ENCODE results near the gene MAMDC4. TPM values are rescaled to one million over a fixed set of nuclear protein-coding genes. Genes with fewer than 3 reads are reported as not detected.

MAMDC4 gene
- total RNA-seq, 4 donors from 2014 or later = 1.0 to 2.2 (median 1.8) TPM

DNA sequence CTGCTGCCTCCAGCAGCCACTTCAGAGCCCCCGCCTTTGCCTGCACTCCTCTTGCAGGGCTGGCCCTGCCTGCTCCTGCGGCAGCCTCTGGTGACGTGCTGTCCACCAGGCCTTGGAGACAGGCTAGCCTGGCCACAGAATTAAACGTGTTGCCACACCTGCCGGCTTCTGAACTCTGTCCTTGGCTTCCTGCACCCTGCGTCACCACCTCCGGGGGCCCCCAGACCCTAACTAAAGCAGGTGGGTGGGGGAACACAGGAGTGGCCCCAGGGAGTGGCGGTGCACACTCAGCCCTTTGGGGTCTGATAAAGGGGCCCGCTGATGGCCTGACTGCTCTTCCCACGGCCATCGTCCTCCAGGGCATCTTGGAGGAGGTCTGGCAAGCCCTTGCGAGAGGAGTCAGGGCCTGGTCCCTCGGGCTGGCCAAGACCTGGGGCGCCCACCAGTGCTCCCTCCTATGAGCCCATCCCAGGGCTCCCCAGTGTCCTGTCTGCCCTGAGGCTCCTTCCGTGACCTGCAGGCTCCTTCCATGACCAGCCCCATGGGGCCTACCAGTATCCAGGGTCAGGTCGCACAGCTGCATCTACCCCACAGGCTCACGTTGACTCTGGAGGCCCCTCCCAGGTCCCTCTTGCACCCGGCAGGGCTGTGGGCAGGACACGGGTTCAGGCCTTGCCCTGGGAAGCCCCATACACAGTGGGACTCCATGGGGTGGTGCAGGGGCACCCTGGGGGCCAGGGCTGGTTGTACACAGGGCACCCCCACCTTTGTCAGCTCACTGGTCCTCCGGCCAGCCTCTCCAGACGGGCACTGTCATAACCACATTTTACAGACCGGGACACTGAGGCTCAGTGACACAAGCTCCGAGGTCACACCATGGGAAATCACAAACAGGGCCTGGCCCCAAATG is 1.0 kb upstream of the MAMDC4 start:
- WGBS, 2 donors (ENCODE audit: low coverage in 1 of 2) = no CpG with 5 or more reads among the region's 23 CpGs
- TF ChIP-seq EP300 (IDR thresholded peaks at IDR 0.05) (no peak), POLR2AphosphoS5 (IDR thresholded peaks at IDR 0.05) (no peak), CTCF (IDR thresholded peaks at IDR 0.05) (no peak), POLR2A (IDR thresholded peaks at IDR 0.05) (no peak)
- peaks cover 0 to 50% (median 24%) of the 10 kb centered on the region in 3 donors for H3K4me1 ChIP-seq
- no peak overlapping the region for H3K4me3 ChIP-seq
- H3K36me3 ChIP-seq = peaks cover 0 to 16% of the 10 kb centered on the region in 2 donors
- H3K27ac ChIP-seq = peak overlapping the region in 1 of 4 donors; percentile 94
- H3K27me3 ChIP-seq = peaks cover 24% of the 10 kb centered on the region
- H3K9me3 ChIP-seq = no peaks in the 10 kb centered on the region
- ATAC-seq = no peak

- TF ChIP-seq POLR2AphosphoS5 (IDR thresholded peaks at IDR 0.05) (no peak), POLR2A (IDR thresholded peaks at IDR 0.05) (no peak), CTCF (IDR thresholded peaks at IDR 0.05) (no peak), EP300 (IDR thresholded peaks at IDR 0.05) (no peak)
- H3K4me3 ChIP-seq = no peak overlapping the region
- H3K9me3 ChIP-seq = no peaks in the 10 kb centered on the region
- 100% methylated on average over 2 of the region's 29 CpGs; no CpG with 5 or more reads in 1 of the 2 donors for WGBS, 2 donors (ENCODE audit: low coverage in 1 of 2)
- H3K27ac ChIP-seq = no peak overlapping the region
- peaks cover 6% of the 10 kb centered on the region for H3K27me3 ChIP-seq
- peaks cover 0 to 16% of the 10 kb centered on the region in 2 donors for H3K36me3 ChIP-seq
- peaks cover 0 to 32% (median 10%) of the 10 kb centered on the region in 3 donors for H3K4me1 ChIP-seq
- no peak for ATAC-seq
These were observed 784 bp downstream of the MAMDC4 start for GRCh38 chr9:136852664-136853595.

DNA sequence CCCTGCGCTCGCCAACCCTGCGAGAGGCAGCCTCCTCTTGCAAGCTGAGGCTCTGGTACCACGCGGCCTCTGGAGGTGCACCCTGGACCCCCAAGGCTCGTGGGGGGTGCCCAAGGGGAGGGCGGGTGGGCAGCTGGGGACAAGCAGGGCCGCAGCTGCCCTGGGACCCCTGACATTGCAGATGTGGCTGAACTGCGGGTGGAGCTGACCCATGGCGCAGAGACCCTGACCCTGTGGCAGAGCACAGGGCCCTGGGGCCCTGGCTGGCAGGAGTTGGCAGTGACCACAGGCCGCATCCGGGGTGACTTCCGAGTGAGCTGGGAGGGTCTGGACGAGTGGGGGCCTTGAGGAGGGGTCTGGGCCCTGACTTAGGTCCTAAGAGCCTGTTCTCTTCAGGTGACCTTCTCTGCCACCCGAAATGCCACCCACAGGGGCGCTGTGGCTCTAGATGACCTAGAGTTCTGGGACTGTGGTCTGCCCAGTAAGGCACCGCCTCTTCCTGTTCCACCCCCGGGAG is 1.5 kb downstream of the MAMDC4 start:
- Histone ChIP-seq H3K27ac (no peak overlapping the region), H3K36me3 (peaks cover 0 to 16% of the 10 kb centered on the region in 2 donors), H3K4me3 (no peak overlapping the region), H3K4me1 (peaks cover 0 to 26% (median 9%) of the 10 kb centered on the region in 3 donors), H3K27me3 (no peaks in the 10 kb centered on the region), H3K9me3 (no peaks in the 10 kb centered on the region)
- no peak for TF ChIP-seq EP300 (IDR thresholded peaks at IDR 0.05)
- no peak for TF ChIP-seq POLR2A (IDR thresholded peaks at IDR 0.05)
- TF ChIP-seq POLR2AphosphoS5 (IDR thresholded peaks at IDR 0.05) = no peak
- no peak for TF ChIP-seq CTCF (IDR thresholded peaks at IDR 0.05)
- no CpG with 5 or more reads among the region's 18 CpGs for WGBS, 2 donors (ENCODE audit: low coverage in 1 of 2)
- no peak for ATAC-seq

GRCh38 chr9:136854113-136854841 is 2.1 kb downstream of the MAMDC4 start:
- Histone ChIP-seq H3K27ac (no peak overlapping the region), H3K36me3 (peaks cover 0 to 16% of the 10 kb centered on the region in 2 donors), H3K4me3 (no peak overlapping the region), H3K27me3 (no peaks in the 10 kb centered on the region), H3K9me3 (no peaks in the 10 kb centered on the region), H3K4me1 (peaks cover 0 to 32% (median 12%) of the 10 kb centered on the region in 3 donors)
- WGBS, 2 donors (ENCODE audit: low coverage in 1 of 2) = 73% methylated on average over 3 of the region's 30 CpGs; no CpG with 5 or more reads in 1 of the 2 donors
- ATAC-seq = no peak
- TF ChIP-seq POLR2A (IDR thresholded peaks at IDR 0.05) = no peak
- TF ChIP-seq EP300 (IDR thresholded peaks at IDR 0.05) = no peak
- no peak for TF ChIP-seq CTCF (IDR thresholded peaks at IDR 0.05)
- TF ChIP-seq POLR2AphosphoS5 (IDR thresholded peaks at IDR 0.05) = no peak

Data from gastroesophageal sphincter (tissue), 4 donors.